ENCODE measurements around the gene ARMC9.

ARMC9 gene

GRCh38 chr2:231204581-231204980 lies 6.2 kb downstream of the ARMC9 start:
- no peak for DNase-seq

- no peak for DNase-seq
Observed at GRCh38 chr2:231207734-231208133, 9.3 kb downstream of the ARMC9 start.

GRCh38 chr2:231210782-231211181 lies 12.4 kb downstream of the ARMC9 start:
- no peak for DNase-seq

- no peak for DNase-seq
Observed at GRCh38 chr2:231211486-231211885, 13.1 kb downstream of the ARMC9 start.

- no peak for DNase-seq
Observed at GRCh38 chr2:231212329-231212845, 14.0 kb downstream of the ARMC9 start.

GRCh38 chr2:231213931-231214642 lies 15.7 kb downstream of the ARMC9 start:
- no peak for DNase-seq

GRCh38 chr2:231218366-231218765 lies 19.9 kb downstream of the ARMC9 start:
- no peak for DNase-seq

- no peak for DNase-seq
Observed at GRCh38 chr2:231219289-231219688, 20.9 kb downstream of the ARMC9 start.

GRCh38 chr2:231221761-231222160 lies 23.3 kb downstream of the ARMC9 start:
- DNase-seq, result no peak

GRCh38 chr2:231222318-231223000 lies 24.0 kb downstream of the ARMC9 start:
- DNase-seq, result no peak

- DNase-seq, result no peak
Observed at GRCh38 chr2:231223001-231223375, 24.6 kb downstream of the ARMC9 start.

GRCh38 chr2:231223458-231223976 lies 25.1 kb downstream of the ARMC9 start:
- DNase-seq, result no peak

- DNase-seq, result no peak
Observed at GRCh38 chr2:231227310-231228162, 29.1 kb downstream of the ARMC9 start.

- no peak for DNase-seq
Observed at GRCh38 chr2:231228223-231228622, 29.8 kb downstream of the ARMC9 start.

- no peak for DNase-seq
Observed at GRCh38 chr2:231228974-231229529, 30.6 kb downstream of the ARMC9 start.

GRCh38 chr2:231235217-231235616 lies 36.8 kb downstream of the ARMC9 start:
- no peak for DNase-seq

GRCh38 chr2:231238689-231239088 lies 40.3 kb downstream of the ARMC9 start:
- DNase-seq, result no peak

- no peak for DNase-seq
Observed at GRCh38 chr2:231239751-231240150, 41.3 kb downstream of the ARMC9 start.

- DNase-seq, result no peak
Observed at GRCh38 chr2:231241755-231242507, 43.5 kb downstream of the ARMC9 start.

- no peak for DNase-seq
Observed at GRCh38 chr2:231243866-231244265, 45.4 kb downstream of the ARMC9 start.

- no peak for DNase-seq
Observed at GRCh38 chr2:231244382-231245248, 46.2 kb downstream of the ARMC9 start.
